Nephron (organoid): Measurements from ENCODE around the gene PRTG.

Experiments
- H3K27ac Mint-ChIP-seq, 3 experiments: 2 replicates each; pipeline ENCODE4 v1.8.0; 2020; ENCODE audit warnings: mixed read lengths in 3 of 3, mild to moderate bottlenecking in 2 of 3, moderate library complexity in 1 of 3
- H3K27me3 Mint-ChIP-seq: 2 replicates; pipeline ENCODE4 v1.8.0; 2021; ENCODE audit warnings: low read depth, mild to moderate bottlenecking, moderate library complexity, mixed read lengths
- H3K36me3 Mint-ChIP-seq: 2 replicates; pipeline ENCODE4 v1.8.0; 2020; ENCODE audit warnings: low read depth, mixed read lengths
- H3K4me1 Mint-ChIP-seq: 2 replicates; pipeline ENCODE4 v1.8.0; 2020; ENCODE audit warnings: mixed read lengths
- H3K4me3 Mint-ChIP-seq, 3 experiments: 2 replicates each; pipeline ENCODE4 v1.8.0; 2020; ENCODE audit warnings: mild to moderate bottlenecking in 3 of 3, mixed read lengths in 3 of 3, moderate library complexity in 2 of 3
- H3K9me3 Mint-ChIP-seq: 2 replicates; pipeline ENCODE4 v1.8.0; 2020; ENCODE audit warnings: mixed read lengths
- TF ChIP-seq, protein P1 (sequence below), 3 experiments: fragments of 200-600 bp; sonication (generic); IDR thresholded peaks; one replicate each; pipeline ENCODE4 v1.5.0; 2021; ENCODE audit warnings: antibody characterized with exemption in 3 of 3; ENCODE audit not compliant: unreplicated experiment in 3 of 3

Gene PRTG

DNA sequence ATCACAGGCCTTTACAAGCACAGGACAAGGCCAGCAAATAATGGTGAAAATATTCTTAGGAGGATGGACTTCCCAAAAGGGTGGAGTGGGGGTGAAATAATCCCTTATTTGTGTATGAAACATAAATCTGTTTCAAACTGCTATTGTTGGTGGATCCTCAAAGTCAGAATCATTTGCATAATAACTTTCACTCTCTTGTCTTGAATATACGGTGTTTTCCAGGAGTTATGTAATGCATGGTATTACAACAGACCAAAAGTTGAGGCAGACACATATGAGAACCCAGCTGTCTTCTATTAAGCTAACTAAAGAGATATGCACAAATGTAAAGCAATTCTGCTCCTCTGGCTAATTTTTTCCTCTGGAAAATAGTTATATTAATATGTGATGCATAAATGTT is 57.7 kb downstream of the PRTG start:
- H3K4me1 Mint-ChIP-seq, result no peaks in the 10 kb centered on the region
- no peaks in the 10 kb centered on the region for H3K27me3 Mint-ChIP-seq
- no peaks in the 10 kb centered on the region for H3K9me3 Mint-ChIP-seq
- TF ChIP-seq, protein P1, sequence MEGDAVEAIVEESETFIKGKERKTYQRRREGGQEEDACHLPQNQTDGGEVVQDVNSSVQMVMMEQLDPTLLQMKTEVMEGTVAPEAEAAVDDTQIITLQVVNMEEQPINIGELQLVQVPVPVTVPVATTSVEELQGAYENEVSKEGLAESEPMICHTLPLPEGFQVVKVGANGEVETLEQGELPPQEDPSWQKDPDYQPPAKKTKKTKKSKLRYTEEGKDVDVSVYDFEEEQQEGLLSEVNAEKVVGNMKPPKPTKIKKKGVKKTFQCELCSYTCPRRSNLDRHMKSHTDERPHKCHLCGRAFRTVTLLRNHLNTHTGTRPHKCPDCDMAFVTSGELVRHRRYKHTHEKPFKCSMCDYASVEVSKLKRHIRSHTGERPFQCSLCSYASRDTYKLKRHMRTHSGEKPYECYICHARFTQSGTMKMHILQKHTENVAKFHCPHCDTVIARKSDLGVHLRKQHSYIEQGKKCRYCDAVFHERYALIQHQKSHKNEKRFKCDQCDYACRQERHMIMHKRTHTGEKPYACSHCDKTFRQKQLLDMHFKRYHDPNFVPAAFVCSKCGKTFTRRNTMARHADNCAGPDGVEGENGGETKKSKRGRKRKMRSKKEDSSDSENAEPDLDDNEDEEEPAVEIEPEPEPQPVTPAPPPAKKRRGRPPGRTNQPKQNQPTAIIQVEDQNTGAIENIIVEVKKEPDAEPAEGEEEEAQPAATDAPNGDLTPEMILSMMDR (IDR thresholded peaks at IDR 0.05; ENCODE audit: unreplicated experiment in 3 of 3), result no peak
- H3K27ac Mint-ChIP-seq, result no peak overlapping the region
- no peak overlapping the region for H3K4me3 Mint-ChIP-seq
- H3K36me3 Mint-ChIP-seq, result peaks cover 28% of the 10 kb centered on the region

DNA sequence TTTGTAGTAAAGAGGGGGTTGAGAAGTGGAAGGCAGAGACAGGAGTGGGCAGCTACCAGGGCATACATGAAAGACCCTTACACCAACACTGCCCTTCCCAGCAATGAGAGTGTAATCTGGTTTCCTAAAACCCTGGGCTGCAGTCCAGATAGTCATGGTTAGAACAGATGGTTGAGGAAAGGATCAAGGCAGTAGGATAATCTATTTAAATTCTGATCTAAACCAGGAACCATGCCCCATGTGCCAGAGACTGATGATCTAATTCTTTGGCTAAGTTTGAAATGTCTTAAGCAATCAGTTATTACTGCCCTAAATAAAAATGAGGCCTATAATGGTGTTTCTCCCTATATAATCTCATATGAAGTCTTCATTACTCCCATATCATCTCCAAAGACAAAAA is 59.6 kb downstream of the PRTG start:
- TF ChIP-seq, protein P1 (IDR thresholded peaks at IDR 0.05; ENCODE audit: unreplicated experiment in 3 of 3), result no peak
- Mint-ChIP-seq H3K27me3 (no peaks in the 10 kb centered on the region), H3K4me3 (no peak overlapping the region), H3K4me1 (no peaks in the 10 kb centered on the region), H3K9me3 (no peaks in the 10 kb centered on the region), H3K36me3 (peaks cover 33% of the 10 kb centered on the region), H3K27ac (no peak overlapping the region)

DNA sequence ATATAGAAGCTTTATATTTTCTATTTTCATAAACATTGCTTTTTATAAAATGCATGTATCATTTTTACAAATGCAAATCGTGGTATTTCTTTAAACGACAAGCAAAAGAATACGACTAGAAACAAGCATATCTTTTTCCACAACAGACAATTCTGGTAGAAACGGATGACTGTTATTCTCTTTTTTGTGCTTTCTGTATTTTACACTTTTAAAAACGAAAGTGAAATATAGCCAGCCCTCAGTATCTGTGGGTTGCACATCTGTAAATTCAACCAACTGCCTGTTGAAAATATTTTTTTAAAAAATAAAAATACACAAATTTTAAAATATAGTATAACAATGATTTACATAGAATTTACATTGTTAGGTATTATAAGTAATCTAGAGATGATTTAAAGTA is 61.3 kb downstream of the PRTG start:
- Mint-ChIP-seq H3K4me3 (no peak overlapping the region), H3K36me3 (peaks cover 36% of the 10 kb centered on the region), H3K27ac (no peak overlapping the region), H3K27me3 (no peaks in the 10 kb centered on the region), H3K4me1 (no peaks in the 10 kb centered on the region), H3K9me3 (no peaks in the 10 kb centered on the region)
- TF ChIP-seq, protein P1 (IDR thresholded peaks at IDR 0.05; ENCODE audit: unreplicated experiment in 3 of 3), result no peak

DNA sequence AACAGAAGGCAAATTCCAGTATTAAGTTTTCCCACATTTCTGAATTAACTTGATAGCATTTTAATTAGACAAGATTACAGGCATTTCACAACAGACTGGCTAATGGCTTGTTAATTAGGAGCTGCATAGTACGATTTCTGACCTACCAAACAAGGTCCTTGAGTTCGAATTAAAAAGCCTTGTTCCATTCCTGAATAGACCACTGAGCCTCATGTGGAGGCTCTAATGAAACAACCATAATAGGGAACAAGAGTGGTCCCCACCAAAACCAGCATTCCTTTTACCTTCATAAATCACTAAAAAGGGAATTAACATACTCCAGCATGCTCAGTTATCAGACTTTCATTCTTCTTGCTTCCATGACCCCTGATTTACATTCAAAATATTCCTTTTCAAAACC is 66.4 kb downstream of the PRTG start:
- Mint-ChIP-seq H3K36me3 (peaks cover 37% of the 10 kb centered on the region), H3K9me3 (no peaks in the 10 kb centered on the region), H3K27ac (peak overlapping the region in 1 of 3 experiments; percentile 45), H3K4me3 (no peak overlapping the region), H3K4me1 (no peaks in the 10 kb centered on the region), H3K27me3 (no peaks in the 10 kb centered on the region)
- TF ChIP-seq, protein P1 (IDR thresholded peaks at IDR 0.05; ENCODE audit: unreplicated experiment in 3 of 3), result no peak

DNA sequence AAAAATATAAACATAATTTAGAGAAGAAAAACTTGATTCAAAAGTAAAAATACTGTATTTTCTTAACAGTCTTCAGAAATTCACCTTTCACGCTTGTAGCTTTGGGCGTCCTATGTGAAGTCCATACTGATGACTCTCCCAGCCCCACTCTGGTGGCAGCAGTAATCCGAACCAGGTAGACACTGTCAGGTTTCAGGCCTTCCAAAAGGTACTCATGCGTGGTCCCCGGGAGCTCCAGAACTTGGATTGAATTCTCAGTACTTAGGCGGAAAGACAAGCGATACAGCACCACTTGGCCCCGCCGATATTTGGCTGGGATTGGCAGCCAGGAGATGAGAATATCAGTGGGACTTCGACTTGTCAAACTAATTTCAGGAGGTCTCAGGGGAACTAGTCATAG is 69.7 kb downstream of the PRTG start:
- Mint-ChIP-seq H3K4me1 (no peaks in the 10 kb centered on the region), H3K9me3 (no peaks in the 10 kb centered on the region), H3K4me3 (no peak overlapping the region), H3K27ac (no peak overlapping the region), H3K36me3 (peaks cover 25% of the 10 kb centered on the region), H3K27me3 (no peaks in the 10 kb centered on the region)
- TF ChIP-seq, protein P1 (IDR thresholded peaks at IDR 0.05; ENCODE audit: unreplicated experiment in 3 of 3), result no peak

DNA sequence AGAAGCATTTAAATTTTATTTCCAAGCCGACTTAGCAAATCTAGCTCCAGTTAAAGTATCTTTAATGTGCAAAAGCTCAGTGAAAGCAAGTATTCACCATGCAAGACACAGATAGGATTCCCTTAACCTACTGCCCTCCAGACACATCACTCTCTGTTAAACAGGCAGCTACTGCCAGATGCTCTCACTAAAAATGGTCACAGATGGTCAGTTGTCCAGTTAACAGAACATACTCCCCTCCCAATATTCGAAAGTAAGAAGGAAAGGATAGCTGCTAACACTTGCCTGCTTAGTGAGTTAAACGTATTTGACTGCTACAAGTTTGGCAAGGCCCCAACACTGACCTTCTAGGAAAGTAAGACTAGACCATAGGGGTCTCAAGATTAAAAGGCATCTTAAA is 73.7 kb downstream of the PRTG start:
- no peaks in the 10 kb centered on the region for H3K9me3 Mint-ChIP-seq
- TF ChIP-seq, protein P1 (IDR thresholded peaks at IDR 0.05; ENCODE audit: unreplicated experiment in 3 of 3), result no peak
- no peak overlapping the region for H3K4me3 Mint-ChIP-seq
- H3K27me3 Mint-ChIP-seq, result no peaks in the 10 kb centered on the region
- no peaks in the 10 kb centered on the region for H3K4me1 Mint-ChIP-seq
- peak overlapping the region in 1 of 3 experiments; percentile 19 for H3K27ac Mint-ChIP-seq
- peaks cover 31% of the 10 kb centered on the region for H3K36me3 Mint-ChIP-seq
